ENCODE data around the gene IFT122. TPM values are rescaled to one million over a fixed set of nuclear protein-coding genes. Genes with fewer than 3 reads are reported as not detected.
"Not testable (repeated sequence)": the region's sequence is repeated elsewhere in the genome, so short reads cannot be mapped to it uniquely, and the experiment has no call there.

The IFT122 gene
- total and polyA plus RNA-seq, 7 donors: 4.2 to 21.4 (median 15.8) TPM

- Histone ChIP-seq H3K9me3 (no peaks in the 10 kb centered on the region), H3K36me3 (peaks cover 4 to 48% (median 5%) of the 10 kb centered on the region in 4 donors), H3K27ac (no peak overlapping the region), H3K4me3 (no peak overlapping the region), H3K27me3 (no peaks in the 10 kb centered on the region), H3K4me1 (peaks cover 0 to 19% (median 11%) of the 10 kb centered on the region in 4 donors)
- WGBS, 2 donors: 95 to 96% methylated on average over 9 of the region's 9 CpGs
- no peak for DNase-seq
- TF ChIP-seq CTCF (IDR thresholded peaks at IDR 0.05) (no peak), EP300 (IDR thresholded peaks at IDR 0.05) (no peak), POLR2AphosphoS5 (IDR thresholded peaks at IDR 0.05) (no peak), POLR2A (IDR thresholded peaks at IDR 0.05) (no peak)
- intact Hi-C loops (cut with DNase I): loop anchor here (2.0 to 5.0 kb wide), 4 partner anchors 116 to 443 kb away; partner anchors contain the start of gene PLXND1
These were observed 51.8 kb downstream of the IFT122 start for GRCh38 chr3:129491794-129492193.

- TF ChIP-seq POLR2A (IDR thresholded peaks at IDR 0.05): no peak
- TF ChIP-seq POLR2AphosphoS5 (IDR thresholded peaks at IDR 0.05): no peak
- no peak for TF ChIP-seq CTCF (IDR thresholded peaks at IDR 0.05)
- no peak for TF ChIP-seq EP300 (IDR thresholded peaks at IDR 0.05)
- Histone ChIP-seq H3K36me3 (peaks cover 4 to 44% (median 5%) of the 10 kb centered on the region in 4 donors), H3K4me1 (peaks cover 0 to 19% (median 11%) of the 10 kb centered on the region in 4 donors), H3K4me3 (no peak overlapping the region), H3K27ac (no peak overlapping the region), H3K9me3 (no peaks in the 10 kb centered on the region), H3K27me3 (no peaks in the 10 kb centered on the region)
- intact Hi-C loops (cut with DNase I): loop anchor here (5.0 kb wide), 1 partner anchor 115 kb away; the partner anchor contains the start of gene PLXND1
- WGBS, 2 donors: 93 to 96% methylated on average over 4 of the region's 4 CpGs
- DNase-seq: no peak
These were observed 52.7 kb downstream of the IFT122 start for GRCh38 chr3:129492691-129493090.

GRCh38 chr3:129493206-129493605, 53.2 kb downstream of the IFT122 start:
- Histone ChIP-seq H3K36me3 (peaks cover 4 to 39% (median 5%) of the 10 kb centered on the region in 4 donors), H3K4me3 (no peak overlapping the region), H3K27me3 (no peaks in the 10 kb centered on the region), H3K4me1 (peaks cover 0 to 19% (median 11%) of the 10 kb centered on the region in 4 donors), H3K9me3 (no peaks in the 10 kb centered on the region), H3K27ac (no peak overlapping the region)
- DNase-seq: no peak
- intact Hi-C loops (cut with DNase I): loop anchor here (5.0 kb wide), 1 partner anchor 114 kb away; the partner anchor contains the start of gene PLXND1
- 95 to 97% methylated on average over 4 of the region's 4 CpGs for WGBS, 2 donors
- TF ChIP-seq EP300 (IDR thresholded peaks at IDR 0.05) (no peak), POLR2AphosphoS5 (IDR thresholded peaks at IDR 0.05) (no peak), CTCF (IDR thresholded peaks at IDR 0.05) (no peak), POLR2A (IDR thresholded peaks at IDR 0.05) (no peak)

- not testable (repeated sequence) for H3K9me3 ChIP-seq, DNase-seq, H3K4me3 ChIP-seq, H3K27me3 ChIP-seq
- H3K36me3 ChIP-seq: peaks cover 4 to 38% (median 5%) of the 10 kb centered on the region in 4 donors
- intact Hi-C loops (cut with DNase I): loop anchor here (5.0 kb wide), 1 partner anchor 113 kb away; the partner anchor contains the start of gene PLXND1
- peak overlapping the region; percentile 53 to 60 (median 58) for H3K27ac ChIP-seq
- peaks cover 0 to 19% (median 11%) of the 10 kb centered on the region in 4 donors for H3K4me1 ChIP-seq
- 79 to 82% methylated on average over 5 of the region's 5 CpGs for WGBS, 2 donors
These were observed 54.5 kb downstream of the IFT122 start for GRCh38 chr3:129494499-129494898.

GRCh38 chr3:129495006-129495639, 55.1 kb downstream of the IFT122 start:
- intact Hi-C loops (cut with DNase I): not testable (repeated sequence)
- peaks cover 4 to 42% (median 5%) of the 10 kb centered on the region in 4 donors for H3K36me3 ChIP-seq

GRCh38 chr3:129497876-129498275, 57.9 kb downstream of the IFT122 start:
- H3K27ac ChIP-seq; DNase-seq; H3K9me3 ChIP-seq; H3K4me3 ChIP-seq; H3K27me3 ChIP-seq; intact Hi-C loops (cut with DNase I): not testable (repeated sequence)
- WGBS, 2 donors: 94 to 98% methylated on average over 2 of the region's 2 CpGs
- Histone ChIP-seq H3K36me3 (peaks cover 3 to 47% (median 6%) of the 10 kb centered on the region in 4 donors), H3K4me1 (peaks cover 0 to 12% (median 4%) of the 10 kb centered on the region in 4 donors)

More at GRCh38 chr3:129495006-129495639, 55.1 kb downstream of the IFT122 start:
- 87 to 92% methylated on average over 10 of the region's 10 CpGs for WGBS, 2 donors
- not testable (repeated sequence) for H3K4me3 ChIP-seq, H3K27me3 ChIP-seq, H3K9me3 ChIP-seq, DNase-seq
- Histone ChIP-seq H3K27ac (peak overlapping the region; percentile 53 to 60 (median 58)), H3K4me1 (peaks cover 0 to 19% (median 11%) of the 10 kb centered on the region in 4 donors)

GRCh38 chr3:129498603-129499488, 58.8 kb downstream of the IFT122 start:
- H3K4me3 ChIP-seq; H3K9me3 ChIP-seq; H3K27me3 ChIP-seq; intact Hi-C loops (cut with DNase I); DNase-seq: not testable (repeated sequence)
- Histone ChIP-seq H3K27ac (peak overlapping the region in 3 of 4 donors; percentile 0 to 12 (median 10)), H3K4me1 (peaks cover 0 to 12% (median 4%) of the 10 kb centered on the region in 4 donors), H3K36me3 (peaks cover 4 to 50% (median 6%) of the 10 kb centered on the region in 4 donors)
- 85 to 86% methylated on average over 8 of the region's 8 CpGs for WGBS, 2 donors

- H3K4me1 ChIP-seq; intact Hi-C loops (cut with DNase I): not testable (repeated sequence)
- 92 to 95% methylated on average over 13 to 14 of the region's 14 CpGs for WGBS, 2 donors
These were observed 59.7 kb downstream of the IFT122 start for GRCh38 chr3:129499604-129500333.

More at GRCh38 chr3:129499604-129500333, 59.7 kb downstream of the IFT122 start:
- H3K27me3 ChIP-seq, DNase-seq, H3K9me3 ChIP-seq, H3K4me3 ChIP-seq: not testable (repeated sequence)
- peaks cover 8 to 59% (median 8%) of the 10 kb centered on the region in 4 donors for H3K36me3 ChIP-seq
- peak overlapping the region in 1 of 4 donors; percentile 14 for H3K27ac ChIP-seq
